HepG2 (cell line): ENCODE results near the gene FIZ1. TPM values are rescaled to one million over a fixed set of nuclear protein-coding genes. Genes with fewer than 3 reads are reported as not detected.

Source experiments
- ATAC-seq: fragments of 200-7000 bp; cut with Tn5 transposase; 3 replicates; pipeline ENCODE4 v1.9.1; 2020; ENCODE audit warnings: mild to moderate bottlenecking, moderate library complexity
- BruUV-seq: library from RNA; stranded (reverse); fragments of 400-500 nt; replicated peaks from 2 replicates; lab custom pipeline; 2021; lab: Mats Ljungman, UMichigan
- CTCF ChIA-PET: fragments of 300-600 bp; formaldehyde crosslinking; extraction: SDS; loops from one replicate; lab custom pipeline; 2021; ENCODE audit warnings: low total read pairs, inconsistent platforms, low intra/inter-chr PET ratio; lab: Yijun Ruan, JAX
- POLR2A ChIA-PET: fragments of 350-600 bp; sonication (Branson Sonifier 250); formaldehyde crosslinking; loops from one replicate; lab custom pipeline; 2020; ENCODE audit warnings: antibody characterized with exemption, inconsistent platforms; lab: Yijun Ruan, JAX
- DNase-seq: peaks from one replicate; pipeline ENCODE4 v3.0.0-alpha.2; 2015; ENCODE audit warnings: low spot score
- FAIRE-seq: peaks from 3 replicates; lab custom pipeline; 2011; peaks lifted over from hg19 to GRCh38; lab: Jason Lieb, UNC
- H2AFZ ChIP-seq: one replicate; pipeline ENCODE4 v1.6.1; 2011; ENCODE audit warnings: low read length, inconsistent platforms
- H3K27ac ChIP-seq: fragments of 300-600 bp; 3 replicates; pipeline ENCODE4 v1.8.0; 2011; ENCODE audit warnings: mixed run types, mild to moderate bottlenecking, mixed read lengths, low read length, inconsistent platforms; ENCODE audit not compliant: insufficient read depth; ENCODE audit errors: extremely low read length
- H3K27me3 ChIP-seq, 2 experiments: fragments of 200-600 bp in 1 of 2; 2 replicates in 1 of 2; 3 replicates in 1 of 2; pipeline versions ENCODE4 v1.6.0 to v1.8.0; 2011; ENCODE audit warnings: low read length in 2 of 2, mild to moderate bottlenecking in 2 of 2, moderate library complexity in 2 of 2, inconsistent platforms in 1 of 2; ENCODE audit not compliant: insufficient read depth in 2 of 2, control insufficient read depth in 1 of 2
- H3K36me3 ChIP-seq, 2 experiments: fragments of 200-600 bp in 1 of 2; replicated peaks in 1 of 2; 2 replicates in 1 of 2; 3 replicates in 1 of 2; pipeline versions ENCODE4 v1.5.1 to v1.8.0; 2011; ENCODE audit warnings: low read length in 2 of 2, inconsistent platforms in 1 of 2; ENCODE audit not compliant: insufficient read depth in 2 of 2, control insufficient read depth in 1 of 2
- H3K4me1 ChIP-seq: 2 replicates; pipeline ENCODE4 v1.5.1; 2012; ENCODE audit warnings: low read length, inconsistent platforms; ENCODE audit not compliant: insufficient read depth
- H3K4me2 ChIP-seq: 2 replicates; pipeline ENCODE4 v1.6.0; 2011; ENCODE audit warnings: low read depth, low read length, inconsistent platforms
- H3K4me3 ChIP-seq, 3 experiments: fragments of 200-600 bp in 1 of 3; sonication (generic), shearing (Covaris generic) in 1 of 3; replicated peaks in 1 of 3; 2 replicates each; pipeline ENCODE4 v1.5.1; 2011 to 2016; ENCODE audit warnings: low read length in 3 of 3, inconsistent platforms in 2 of 3, low read depth in 2 of 3, mild to moderate bottlenecking in 2 of 3, control low read depth in 1 of 3, mixed read lengths in 1 of 3; ENCODE audit not compliant: insufficient read depth in 1 of 3
- H3K79me2 ChIP-seq: one replicate; pipeline ENCODE4 v1.6.1; 2011; ENCODE audit warnings: low read length, inconsistent platforms; ENCODE audit not compliant: insufficient read depth
- H3K9ac ChIP-seq: 2 replicates; pipeline ENCODE4 v1.6.0; 2011; ENCODE audit warnings: mild to moderate bottlenecking, low read depth, low read length, inconsistent platforms; ENCODE audit not compliant: insufficient read depth
- H3K9me3 ChIP-seq: 2 replicates; pipeline ENCODE4 v1.5.1; 2012; ENCODE audit warnings: mild to moderate bottlenecking, low read length
- H4K20me1 ChIP-seq: 2 replicates; pipeline ENCODE4 v1.6.0; 2011; ENCODE audit warnings: inconsistent platforms, mild to moderate bottlenecking, low read length, moderate library complexity; ENCODE audit not compliant: insufficient read depth
- CHCHD3 ChIP-seq: sonication (generic); formaldehyde crosslinking; IDR thresholded peaks from 2 replicates; pipeline ENCODE4 v1.8.0; 2022; ENCODE audit warnings: mild to moderate bottlenecking, missing genetic modification reagents, moderate library complexity
- FLYWCH1 ChIP-seq: sonication (generic); formaldehyde crosslinking; IDR thresholded peaks from 2 replicates; pipeline ENCODE4 v1.8.1; 2023; ENCODE audit warnings: mild to moderate bottlenecking, missing genetic modification reagents
- GABPB1 ChIP-seq: IDR thresholded peaks from 2 replicates; pipeline ENCODE4 v1.6.1; 2016; ENCODE audit warnings: mild to moderate bottlenecking, missing genetic modification reagents, moderate library complexity, missing compliant biosample characterization
- GPBP1L1 ChIP-seq: sonication (generic); formaldehyde crosslinking; IDR thresholded peaks from 2 replicates; pipeline ENCODE4 v1.5.0; 2020; ENCODE audit warnings: mild to moderate bottlenecking, missing genetic modification reagents
- KLF11 ChIP-seq: IDR thresholded peaks from 2 replicates; pipeline ENCODE4 v1.6.1; 2016; ENCODE audit warnings: missing compliant biosample characterization
- RBAK ChIP-seq: sonication (generic); formaldehyde crosslinking; IDR thresholded peaks from 2 replicates; pipeline ENCODE4 v1.5.1; 2020; ENCODE audit warnings: mild to moderate bottlenecking, missing genetic modification reagents
- RFXAP ChIP-seq: sonication (generic); formaldehyde crosslinking; IDR thresholded peaks from 2 replicates; pipeline ENCODE4 v1.4.0; 2020; ENCODE audit warnings: missing genetic modification reagents, borderline replicate concordance
- ZNF124 ChIP-seq: sonication (generic); formaldehyde crosslinking; IDR thresholded peaks from 2 replicates; pipeline ENCODE4 v1.4.0; 2020; ENCODE audit warnings: missing genetic modification reagents
- ZNF225 ChIP-seq: sonication (generic); formaldehyde crosslinking; IDR thresholded peaks from 2 replicates; pipeline ENCODE4 v1.4.0; 2020; ENCODE audit warnings: mild to moderate bottlenecking, missing genetic modification reagents
- ZNF44 ChIP-seq: sonication (generic); formaldehyde crosslinking; IDR thresholded peaks from 2 replicates; pipeline ENCODE4 v1.5.1; 2020; ENCODE audit warnings: mild to moderate bottlenecking, missing genetic modification reagents
- ZNF460 ChIP-seq: sonication (generic); formaldehyde crosslinking; IDR thresholded peaks from 2 replicates; pipeline ENCODE4 v1.5.1; 2020; ENCODE audit warnings: missing genetic modification reagents, mild to moderate bottlenecking, borderline replicate concordance
- ZNF558 ChIP-seq: sonication (generic); formaldehyde crosslinking; IDR thresholded peaks from 2 replicates; pipeline ENCODE4 v1.9.0; 2022; ENCODE audit warnings: mild to moderate bottlenecking, missing genetic modification reagents, borderline replicate concordance
- ZNF569 ChIP-seq: sonication (generic); formaldehyde crosslinking; IDR thresholded peaks from 2 replicates; pipeline ENCODE4 v1.5.0; 2020; ENCODE audit warnings: mild to moderate bottlenecking, missing genetic modification reagents, moderate library complexity, borderline replicate concordance
- ZNF850 ChIP-seq: sonication (generic); formaldehyde crosslinking; conservative IDR thresholded peaks from 2 replicates; pipeline ENCODE4 v1.9.0; 2021; ENCODE audit warnings: mild to moderate bottlenecking, missing genetic modification reagents
- WGBS: methylation state at CpG from one replicate; pipeline ENCODE4 v1.1.6; 2017; ENCODE audit warnings: low lambda C conversion rate; 5-methylcytosine and 5-hydroxymethylcytosine counted together
- in situ Hi-C: cut with HindIII; loops from 2 replicates; pipeline ENCODE4 v1.10.0; 2017; ENCODE audit warnings: low pct_unique_long_range_greater_than_20kb; ENCODE audit not compliant: extremely low pct_ligation_motif_present
- intact Hi-C: fragments of 100-400 bp; cut with micrococcal nuclease; formaldehyde crosslinking; loops from one replicate; pipeline ENCODE4 v1.10.0; 2022; ENCODE audit not compliant: unreplicated experiment
- polyA plus RNA-seq, 8 experiments: library from polyadenylated mRNA; depleted of rRNA in 3 of 8; stranded (reverse) in 7 of 8; unstranded in 1 of 8; fragments of >200 nt; fragmentation: Illumina TruSeq in 4 of 8; extraction: Trizol in 4 of 8; gene quantifications; 2 replicates each; pipeline versions ENCODE4 v1.2.1 to v1.2.3, GENCODE V29; 2011 to 2016; ENCODE audit warnings: low read depth in 4 of 8, missing spikeins in 1 of 8, mixed read lengths in 1 of 8; ENCODE audit not compliant: insufficient read depth in 1 of 8
- total RNA-seq, 5 experiments: library from RNA; depleted of rRNA; stranded (reverse); fragments of >200 nt; fragmentation: Illumina TruSeq; extraction: Trizol; gene quantifications; 2 replicates each; pipeline ENCODE4 v1.2.3, GENCODE V29; 2016; ENCODE audit warnings: low read depth in 1 of 5
- TF ChIP-seq, protein P1 (sequence below): sonication (generic); formaldehyde crosslinking; IDR thresholded peaks from 2 replicates; pipeline ENCODE4 v1.5.0; 2020; ENCODE audit warnings: missing genetic modification reagents, mild to moderate bottlenecking, borderline replicate concordance
- TF ChIP-seq, protein P2 (sequence below): sonication (generic); formaldehyde crosslinking; IDR thresholded peaks from 2 replicates; pipeline ENCODE4 v1.5.1; 2020; ENCODE audit warnings: mild to moderate bottlenecking, moderate library complexity, missing genetic modification reagents
- TF ChIP-seq, protein P3 (sequence below): sonication (generic); formaldehyde crosslinking; IDR thresholded peaks from 2 replicates; pipeline ENCODE4 v1.4.0; 2020; ENCODE audit warnings: low read depth, missing genetic modification reagents

The FIZ1 gene
- total and polyA plus RNA-seq, 2 of the 13 experiments (the other 11 are each of a cell fraction or from before 2014, with no cell fraction given), result 3.6 to 5.9 TPM

- no TSS peak for BruUV-seq
- TF ChIP-seq ZNF558 (no peak), GABPB1 (CRISPR knock-in tag) (no peak), ZNF225 (CRISPR knock-in tag) (no peak), GPBP1L1 (CRISPR knock-in tag) (no peak), RBAK (no peak), ZNF850 (CRISPR knock-in tag) (no peak), ZNF44 (CRISPR knock-in tag) (no peak), ZNF124 (CRISPR knock-in tag) (no peak), KLF11 (CRISPR knock-in tag) (no peak), ZNF569 (CRISPR knock-in tag) (no peak), RFXAP (CRISPR knock-in tag) (no peak), FLYWCH1 (no peak), CHCHD3 (no peak), ZNF460 (CRISPR knock-in tag) (no peak)
- TF ChIP-seq, protein P1, sequence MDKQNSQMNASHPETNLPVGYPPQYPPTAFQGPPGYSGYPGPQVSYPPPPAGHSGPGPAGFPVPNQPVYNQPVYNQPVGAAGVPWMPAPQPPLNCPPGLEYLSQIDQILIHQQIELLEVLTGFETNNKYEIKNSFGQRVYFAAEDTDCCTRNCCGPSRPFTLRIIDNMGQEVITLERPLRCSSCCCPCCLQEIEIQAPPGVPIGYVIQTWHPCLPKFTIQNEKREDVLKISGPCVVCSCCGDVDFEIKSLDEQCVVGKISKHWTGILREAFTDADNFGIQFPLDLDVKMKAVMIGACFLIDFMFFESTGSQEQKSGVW (CRISPR knock-in tag), result no peak
- TF ChIP-seq, protein P2, sequence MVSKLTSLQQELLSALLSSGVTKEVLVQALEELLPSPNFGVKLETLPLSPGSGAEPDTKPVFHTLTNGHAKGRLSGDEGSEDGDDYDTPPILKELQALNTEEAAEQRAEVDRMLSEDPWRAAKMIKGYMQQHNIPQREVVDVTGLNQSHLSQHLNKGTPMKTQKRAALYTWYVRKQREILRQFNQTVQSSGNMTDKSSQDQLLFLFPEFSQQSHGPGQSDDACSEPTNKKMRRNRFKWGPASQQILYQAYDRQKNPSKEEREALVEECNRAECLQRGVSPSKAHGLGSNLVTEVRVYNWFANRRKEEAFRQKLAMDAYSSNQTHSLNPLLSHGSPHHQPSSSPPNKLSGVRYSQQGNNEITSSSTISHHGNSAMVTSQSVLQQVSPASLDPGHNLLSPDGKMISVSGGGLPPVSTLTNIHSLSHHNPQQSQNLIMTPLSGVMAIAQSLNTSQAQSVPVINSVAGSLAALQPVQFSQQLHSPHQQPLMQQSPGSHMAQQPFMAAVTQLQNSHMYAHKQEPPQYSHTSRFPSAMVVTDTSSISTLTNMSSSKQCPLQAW, result no peak
- TF ChIP-seq, protein P3, sequence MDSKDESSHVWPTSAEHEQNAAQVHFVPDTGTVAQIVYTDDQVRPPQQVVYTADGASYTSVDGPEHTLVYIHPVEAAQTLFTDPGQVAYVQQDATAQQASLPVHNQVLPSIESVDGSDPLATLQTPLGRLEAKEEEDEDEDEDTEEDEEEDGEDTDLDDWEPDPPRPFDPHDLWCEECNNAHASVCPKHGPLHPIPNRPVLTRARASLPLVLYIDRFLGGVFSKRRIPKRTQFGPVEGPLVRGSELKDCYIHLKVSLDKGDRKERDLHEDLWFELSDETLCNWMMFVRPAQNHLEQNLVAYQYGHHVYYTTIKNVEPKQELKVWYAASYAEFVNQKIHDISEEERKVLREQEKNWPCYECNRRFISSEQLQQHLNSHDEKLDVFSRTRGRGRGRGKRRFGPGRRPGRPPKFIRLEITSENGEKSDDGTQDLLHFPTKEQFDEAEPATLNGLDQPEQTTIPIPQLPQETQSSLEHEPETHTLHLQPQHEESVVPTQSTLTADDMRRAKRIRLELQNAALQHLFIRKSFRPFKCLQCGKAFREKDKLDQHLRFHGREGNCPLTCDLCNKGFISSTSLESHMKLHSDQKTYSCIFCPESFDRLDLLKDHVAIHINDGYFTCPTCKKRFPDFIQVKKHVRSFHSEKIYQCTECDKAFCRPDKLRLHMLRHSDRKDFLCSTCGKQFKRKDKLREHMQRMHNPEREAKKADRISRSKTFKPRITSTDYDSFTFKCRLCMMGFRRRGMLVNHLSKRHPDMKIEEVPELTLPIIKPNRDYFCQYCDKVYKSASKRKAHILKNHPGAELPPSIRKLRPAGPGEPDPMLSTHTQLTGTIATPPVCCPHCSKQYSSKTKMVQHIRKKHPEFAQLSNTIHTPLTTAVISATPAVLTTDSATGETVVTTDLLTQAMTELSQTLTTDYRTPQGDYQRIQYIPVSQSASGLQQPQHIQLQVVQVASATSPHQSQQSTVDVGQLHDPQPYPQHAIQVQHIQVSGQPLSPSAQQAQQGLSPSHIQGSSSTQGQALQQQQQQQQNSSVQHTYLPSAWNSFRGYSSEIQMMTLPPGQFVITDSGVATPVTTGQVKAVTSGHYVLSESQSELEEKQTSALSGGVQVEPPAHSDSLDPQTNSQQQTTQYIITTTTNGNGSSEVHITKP (CRISPR knock-in tag), result no peak
- ATAC-seq (no peak), FAIRE-seq (no peak), DNase-seq (no peak)
- POLR2A ChIA-PET, result interaction anchor here (1.3 kb wide), 1 partner anchor 32 kb away, joined by 3 read pairs; the partner anchor contains the start of gene FIZ1
- no peaks in the 10 kb centered on the region for H3K9me3 ChIP-seq
- H3K9ac ChIP-seq, result no peak overlapping the region
- no peaks in the 10 kb centered on the region for H4K20me1 ChIP-seq
- peaks cover 0 to 5% of the 10 kb centered on the region in 2 experiments; a peak in 2 of 5 replicates for H3K27me3 ChIP-seq
- CTCF ChIA-PET, result no interaction called here
- peaks cover 16% of the 10 kb centered on the region for H3K4me1 ChIP-seq
- no peak overlapping the region for H2AFZ ChIP-seq
- no peak overlapping the region for H3K27ac ChIP-seq
- no peak overlapping the region for H3K4me2 ChIP-seq
- no peak overlapping the region for H3K4me3 ChIP-seq
- WGBS, result 15% methylated on average over 9 of the region's 9 CpGs
- no peaks in the 10 kb centered on the region for H3K36me3 ChIP-seq
- intact Hi-C loops (no loop called here), in situ Hi-C loops (no loop called here)
- H3K79me2 ChIP-seq, result no peaks in the 10 kb centered on the region
Measured at GRCh38 chr19:55566823-55567222, 32.5 kb downstream of the FIZ1 start.
